GM19467 (cell line): ENCODE results near the gene PMEPA1.

ENCODE experiments used
- ATAC-seq: cut with Tn5 transposase; IDR thresholded peaks from one replicate; pipeline ENCODE4 v1.9.1; 2021; ENCODE audit warnings: mild to moderate bottlenecking, moderate library complexity; ENCODE audit not compliant: unreplicated experiment

PMEPA1 gene

DNA sequence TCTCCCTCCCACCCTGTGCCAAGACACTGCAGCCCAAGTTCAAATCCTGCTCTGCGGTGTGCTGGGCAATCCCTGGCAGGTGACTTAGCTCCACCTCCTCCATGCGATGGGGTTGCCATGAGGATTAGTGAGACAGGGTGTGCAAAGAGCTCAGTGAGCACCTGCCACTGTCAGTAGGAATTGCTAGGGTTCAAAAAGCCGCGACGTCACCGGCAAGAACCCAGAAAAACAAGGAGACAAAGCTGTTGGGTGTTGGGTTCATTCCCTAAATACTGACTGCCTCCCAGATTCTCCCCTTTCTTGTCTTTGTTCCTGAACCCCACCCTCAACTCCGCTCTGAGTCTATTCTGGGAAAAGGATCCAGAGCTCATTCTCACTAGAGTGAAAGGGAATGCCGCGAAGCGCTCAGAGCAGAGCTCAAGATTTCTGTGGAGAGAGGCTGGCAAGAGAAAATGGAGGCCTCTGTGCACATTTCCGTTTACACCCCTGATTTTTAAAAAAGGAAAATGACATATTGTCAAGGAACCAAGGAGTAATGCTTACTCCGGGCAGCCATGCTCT, 13.3 kb downstream of the PMEPA1 start:
- ATAC-seq = no peak

DNA sequence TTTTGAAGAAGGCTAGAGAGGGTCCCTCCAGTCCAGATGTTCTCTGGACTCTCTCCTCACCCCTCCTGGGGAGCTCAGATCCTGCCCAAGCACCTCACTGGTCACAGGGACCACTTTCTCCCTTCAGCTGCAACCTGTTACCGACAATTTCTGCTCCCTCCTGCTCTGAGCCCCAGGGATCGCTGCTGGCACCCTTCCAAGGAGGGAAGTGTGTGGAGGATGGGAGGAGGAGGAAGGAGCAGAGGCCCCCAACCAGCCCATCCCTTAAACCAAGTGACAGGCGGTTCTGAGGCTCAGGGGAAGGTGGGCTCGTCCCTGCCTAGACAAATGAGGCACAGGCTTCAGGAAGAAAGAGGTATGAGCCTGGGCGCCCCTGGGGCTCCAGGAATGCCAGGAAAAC, 13.9 kb downstream of the PMEPA1 start:
- ATAC-seq = no peak

DNA sequence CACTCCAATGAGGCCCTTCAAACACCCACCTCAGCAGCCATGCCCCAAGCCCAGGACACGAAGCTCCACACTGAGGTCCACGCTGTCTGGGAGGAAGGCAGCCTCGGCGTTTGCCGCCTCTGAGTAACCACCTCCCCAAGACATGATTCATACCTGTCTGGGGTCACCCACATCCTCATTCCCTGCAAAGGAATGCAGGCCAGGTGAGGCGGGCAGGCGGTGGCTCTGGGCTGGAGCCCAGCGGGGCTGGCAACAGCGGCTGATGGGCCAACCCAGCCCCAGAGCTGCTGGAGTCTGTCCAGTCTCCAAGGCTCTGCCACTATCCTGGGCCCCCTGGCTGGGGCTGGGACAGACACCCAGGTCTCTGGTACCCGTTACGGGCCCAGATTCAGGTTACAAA, 14.8 kb downstream of the PMEPA1 start:
- no peak for ATAC-seq

DNA sequence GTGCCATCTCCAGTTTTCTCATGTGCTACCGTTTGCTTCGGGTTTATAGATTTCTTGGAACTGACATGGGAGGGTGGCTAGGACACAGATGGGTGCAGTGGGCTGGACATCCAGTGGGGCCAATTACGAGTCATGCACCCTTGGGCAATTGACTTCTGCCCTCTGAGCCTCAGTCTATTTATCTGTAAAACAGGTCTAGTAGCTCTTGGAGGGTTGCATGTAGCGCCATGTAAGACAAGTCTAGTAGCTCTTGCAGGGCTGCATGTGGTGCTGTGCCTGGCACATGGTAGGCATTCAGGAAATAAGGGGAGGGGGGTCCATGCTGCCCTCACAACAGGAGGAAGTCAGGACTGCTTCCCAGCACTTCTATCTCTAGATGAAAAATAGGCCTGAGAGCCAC, 15.3 kb downstream of the PMEPA1 start:
- ATAC-seq = no peak

DNA sequence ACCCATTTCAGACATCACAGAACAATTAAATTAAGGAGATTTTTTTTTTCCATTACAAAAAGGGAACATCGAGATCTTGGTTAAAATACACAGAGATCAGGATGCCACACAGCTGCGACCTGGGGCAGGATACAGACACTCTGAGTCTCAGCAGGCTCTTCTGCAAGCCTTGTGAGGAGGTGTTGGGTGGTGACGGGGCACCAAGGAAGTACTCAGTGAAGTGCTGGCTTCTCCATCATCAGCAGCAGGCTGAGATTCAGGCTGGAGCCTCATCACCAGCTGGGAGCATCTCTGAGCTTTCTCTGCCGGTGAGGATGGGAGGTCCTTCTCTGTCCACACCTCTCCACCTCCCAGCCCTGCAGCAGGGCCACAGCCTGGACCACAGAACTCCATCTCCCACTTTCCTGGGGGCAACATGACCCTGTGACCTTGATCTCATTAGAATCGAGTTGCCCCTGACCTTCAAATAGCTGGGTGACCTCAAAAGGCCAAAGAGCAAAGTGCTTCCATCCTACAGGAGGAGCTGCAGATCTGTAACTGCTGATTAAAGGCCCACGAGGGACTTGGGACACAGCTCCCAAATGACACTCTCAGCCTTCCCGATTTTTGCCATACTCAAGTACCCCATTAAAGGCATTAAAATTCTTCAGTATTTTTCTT, 16.0 kb downstream of the PMEPA1 start:
- no peak for ATAC-seq

DNA sequence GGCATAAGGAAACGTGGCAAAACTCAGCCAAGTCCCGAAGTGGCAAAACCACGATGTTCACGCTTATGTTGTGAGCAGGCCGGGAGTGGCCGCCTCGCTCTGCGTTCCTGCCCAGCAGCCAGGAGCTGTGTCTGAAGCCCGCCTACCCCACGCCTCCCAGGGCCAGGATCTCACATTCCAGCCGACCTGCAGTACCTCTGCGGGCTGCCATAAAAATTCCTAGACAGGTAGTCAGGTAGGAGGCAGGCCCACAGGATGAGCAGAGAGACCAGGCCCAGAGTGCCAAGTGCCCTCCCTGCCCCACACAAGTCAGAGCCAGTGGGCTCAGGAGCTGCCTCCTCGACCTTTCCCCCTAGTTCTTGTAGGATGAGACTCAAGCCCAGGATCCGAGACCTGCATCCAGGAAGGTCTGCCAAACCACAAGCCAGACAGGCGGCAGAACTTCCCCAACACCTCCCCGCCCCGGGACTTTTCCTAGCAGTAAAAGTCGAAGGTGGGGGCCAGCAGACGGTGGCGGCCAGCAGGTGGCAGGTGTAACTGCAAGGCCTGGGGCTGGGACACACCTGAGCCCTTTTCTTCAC, 16.7 kb downstream of the PMEPA1 start:
- no peak for ATAC-seq

DNA sequence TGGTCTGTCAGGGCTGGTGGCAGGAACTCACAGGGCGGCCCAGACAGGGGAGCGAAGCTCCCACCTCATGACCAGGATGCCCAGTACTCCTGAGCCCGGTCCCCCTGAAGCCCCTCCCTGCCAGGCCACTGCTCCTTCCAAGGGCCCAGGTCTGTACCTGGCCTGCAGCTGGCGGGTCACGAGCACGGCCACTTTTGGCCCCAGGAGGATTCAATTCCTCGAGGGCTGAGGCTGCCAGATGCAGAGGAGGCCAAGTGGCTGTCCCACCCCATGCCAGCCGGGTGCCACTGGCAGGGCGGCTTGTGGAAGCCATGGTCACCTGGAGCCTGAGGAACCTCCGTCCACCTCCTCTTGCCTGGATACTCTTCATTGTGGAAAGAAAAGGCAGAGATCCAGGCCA, 17.4 kb downstream of the PMEPA1 start:
- ATAC-seq = no peak

DNA sequence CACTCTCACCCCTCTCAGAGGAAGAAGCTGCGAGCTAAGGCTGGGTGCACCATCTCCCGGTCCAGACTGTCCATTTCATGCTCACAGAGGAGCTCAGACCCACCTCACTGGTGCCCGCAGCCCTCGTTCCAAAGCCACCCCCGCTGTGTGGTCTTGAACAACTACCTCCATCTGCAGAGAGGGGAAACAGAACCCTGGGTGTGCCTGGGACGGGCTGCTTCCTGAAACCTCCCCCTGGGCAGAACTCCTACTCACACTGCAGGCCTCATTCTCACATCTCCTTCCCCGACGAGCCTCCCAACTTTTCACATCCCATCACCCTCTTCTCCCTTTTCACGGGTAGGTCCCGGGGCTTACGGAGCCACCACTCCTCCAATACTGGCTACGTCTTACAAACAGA, 18.1 kb downstream of the PMEPA1 start:
- no peak for ATAC-seq

DNA sequence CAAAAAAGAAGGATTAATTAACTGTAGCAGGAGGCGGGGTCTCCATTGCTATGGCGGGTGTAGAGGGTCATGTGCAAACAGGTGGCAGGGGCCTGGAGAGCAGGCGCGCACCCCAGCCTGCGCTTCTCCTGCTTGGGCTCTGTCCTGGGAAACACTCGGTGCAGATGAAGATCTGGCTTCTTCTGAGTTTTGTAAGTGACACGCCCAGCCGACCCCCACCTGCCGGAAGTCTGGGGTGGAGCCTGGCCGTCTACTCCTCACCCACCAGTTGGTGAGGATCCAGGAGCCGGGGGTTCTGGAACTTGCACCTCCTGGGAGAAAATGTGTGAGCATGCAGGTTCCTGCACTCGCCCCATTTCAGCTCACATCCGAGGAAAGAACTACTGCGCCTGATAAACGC, 19.3 kb downstream of the PMEPA1 start:
- no peak for ATAC-seq

DNA sequence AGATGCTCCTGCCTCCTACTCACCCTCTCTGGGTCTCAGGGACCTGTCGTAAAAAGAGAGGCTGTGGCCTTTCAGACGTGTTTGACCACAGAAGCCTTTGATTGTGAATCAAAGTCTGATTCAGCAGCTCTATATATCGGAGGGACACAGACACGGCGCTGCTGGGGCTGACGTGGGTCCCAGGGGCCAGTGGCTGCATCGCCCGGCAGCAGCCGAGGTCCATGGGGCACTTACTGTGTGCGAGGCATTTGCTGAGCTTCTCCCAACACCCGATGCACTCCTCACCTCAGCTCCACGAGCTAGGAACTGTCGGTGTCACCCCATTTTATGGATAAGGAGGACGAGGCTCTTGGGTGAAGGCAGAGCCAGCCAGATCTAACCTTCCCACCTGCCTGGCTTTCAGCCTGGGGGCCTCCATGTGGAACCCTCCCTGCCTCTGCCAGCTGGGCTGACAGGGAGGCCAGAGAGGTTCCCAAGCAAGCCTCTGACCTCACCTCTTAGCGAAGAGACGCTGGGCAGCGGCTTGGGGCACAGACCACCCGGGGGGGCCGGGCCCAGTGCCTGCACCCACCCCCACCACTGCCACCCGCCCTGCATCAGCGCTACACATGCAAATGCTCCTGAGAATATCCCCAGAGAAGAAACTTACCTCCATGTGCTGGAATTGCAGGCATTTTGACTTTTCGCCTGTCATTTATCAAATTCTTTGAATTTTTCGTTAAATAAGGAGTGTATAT, 19.9 kb downstream of the PMEPA1 start:
- ATAC-seq = no peak

DNA sequence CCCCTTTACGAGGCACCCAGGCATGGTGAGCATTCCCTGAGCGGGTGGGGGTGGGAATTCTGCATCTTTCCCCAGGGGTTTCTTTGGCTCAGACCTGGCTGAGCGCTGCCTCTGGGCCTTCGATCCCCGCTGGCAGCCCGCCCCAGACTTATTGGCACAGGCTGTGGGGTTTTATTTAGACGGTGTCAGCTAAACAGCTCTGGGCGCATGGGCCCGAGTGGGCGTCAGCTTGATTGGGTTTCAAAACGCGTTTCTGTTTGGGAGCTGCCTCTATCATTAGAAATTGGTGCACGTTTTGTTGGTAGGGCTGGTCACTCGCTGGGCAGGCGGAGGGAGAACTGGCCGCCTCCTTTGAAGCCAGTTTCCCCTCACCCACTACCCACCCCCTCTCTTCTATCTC, 21.0 kb downstream of the PMEPA1 start:
- no peak for ATAC-seq

DNA sequence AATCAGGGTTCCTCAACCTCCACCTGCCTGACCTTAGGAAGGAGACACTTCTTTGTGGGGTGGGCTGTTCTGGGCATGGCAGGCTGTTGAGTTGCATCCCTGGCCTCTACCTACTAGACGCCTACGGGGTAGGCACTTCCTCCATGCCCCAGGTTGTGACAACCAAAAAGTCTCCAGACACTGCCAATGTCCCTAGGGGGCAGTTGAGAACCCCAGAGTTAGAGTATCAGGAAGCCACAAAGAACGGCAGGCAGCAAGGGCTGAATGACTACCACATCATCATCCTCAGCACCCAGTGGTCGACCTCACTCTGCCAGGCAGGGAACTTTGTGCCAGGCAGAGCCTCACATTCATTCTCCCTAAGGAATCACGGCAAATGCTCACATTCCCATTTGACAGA, 21.5 kb downstream of the PMEPA1 start:
- no peak for ATAC-seq

DNA sequence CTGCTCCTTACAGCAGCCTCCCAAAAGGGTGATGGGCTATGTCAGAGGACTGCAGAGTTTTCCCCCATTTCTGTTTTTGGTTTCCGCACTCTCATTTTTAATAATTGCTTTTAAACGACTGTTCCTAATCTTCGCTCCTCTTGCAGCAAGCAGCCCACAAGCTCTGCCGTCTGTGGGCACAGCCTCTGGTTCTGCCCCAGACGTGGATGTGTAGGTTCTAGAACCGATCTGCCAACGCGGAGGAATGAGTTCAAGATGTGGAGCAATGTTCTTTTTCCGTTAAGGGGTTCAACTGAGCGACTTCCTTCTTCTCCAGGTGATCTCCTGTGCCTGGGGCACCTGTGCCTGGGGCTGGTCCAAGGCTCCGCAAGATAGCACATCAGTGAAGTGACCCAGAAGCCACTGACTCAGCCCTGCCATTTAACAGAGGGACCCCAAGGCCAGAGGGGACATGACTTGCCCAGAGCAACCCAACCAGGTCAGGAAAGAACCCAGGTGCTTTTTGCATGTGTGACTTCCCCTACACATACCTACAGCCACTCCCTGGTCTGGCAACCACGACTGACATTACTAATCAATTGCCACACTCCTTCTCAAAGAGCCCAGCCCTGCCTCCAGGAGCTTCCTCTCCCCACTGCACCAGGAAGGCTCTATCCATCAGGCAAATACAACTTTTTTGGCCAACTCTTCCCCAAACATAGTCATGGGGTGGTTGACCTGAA, 22.7 kb downstream of the PMEPA1 start:
- ATAC-seq = no peak

DNA sequence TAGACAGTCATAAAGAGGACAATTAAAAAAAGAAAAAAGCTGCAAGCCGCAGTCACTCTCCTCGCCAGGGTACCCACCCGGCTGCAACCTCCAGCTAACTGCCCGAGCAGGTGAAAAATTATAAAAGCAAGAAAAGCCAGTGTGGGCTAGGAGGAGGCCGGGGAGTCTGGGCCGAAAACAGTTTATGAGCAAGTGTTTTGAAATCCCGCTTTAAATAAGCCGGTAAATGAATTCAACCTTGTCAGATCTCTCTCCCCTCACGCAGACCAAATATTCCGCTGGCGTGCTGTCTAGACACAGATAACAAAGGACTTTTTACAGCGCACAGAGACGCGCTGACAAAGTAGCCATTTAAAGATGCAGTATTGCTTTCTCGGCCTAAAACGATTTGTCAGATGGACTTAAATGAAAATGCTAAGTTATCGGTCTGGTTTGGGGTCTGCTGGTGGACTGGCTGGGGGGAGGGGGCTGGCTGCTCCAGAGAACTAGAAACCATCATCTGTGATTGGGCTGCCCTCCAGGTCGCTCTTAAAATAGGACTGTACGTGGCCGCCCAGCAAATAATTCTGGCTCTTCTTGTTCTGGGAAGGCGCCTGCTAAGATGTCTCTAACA, 24.6 kb downstream of the PMEPA1 start:
- no peak for ATAC-seq

DNA sequence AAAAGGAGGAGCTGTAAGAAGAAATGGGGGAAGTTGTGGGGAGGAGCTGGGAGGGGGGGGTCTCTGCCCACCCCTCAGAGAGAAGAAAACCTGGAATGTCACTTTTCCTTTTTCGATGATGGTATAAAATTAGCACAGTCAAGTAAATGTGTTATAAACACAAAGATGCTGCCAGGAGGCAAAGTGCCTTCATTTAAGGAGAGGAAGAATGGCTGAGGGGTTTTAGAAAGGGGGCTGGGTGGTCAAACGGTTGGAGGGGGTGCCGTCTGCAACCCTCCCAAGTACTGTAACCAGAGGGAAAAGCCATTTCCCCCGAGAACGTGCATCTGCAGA, 25.0 kb downstream of the PMEPA1 start:
- no peak for ATAC-seq

DNA sequence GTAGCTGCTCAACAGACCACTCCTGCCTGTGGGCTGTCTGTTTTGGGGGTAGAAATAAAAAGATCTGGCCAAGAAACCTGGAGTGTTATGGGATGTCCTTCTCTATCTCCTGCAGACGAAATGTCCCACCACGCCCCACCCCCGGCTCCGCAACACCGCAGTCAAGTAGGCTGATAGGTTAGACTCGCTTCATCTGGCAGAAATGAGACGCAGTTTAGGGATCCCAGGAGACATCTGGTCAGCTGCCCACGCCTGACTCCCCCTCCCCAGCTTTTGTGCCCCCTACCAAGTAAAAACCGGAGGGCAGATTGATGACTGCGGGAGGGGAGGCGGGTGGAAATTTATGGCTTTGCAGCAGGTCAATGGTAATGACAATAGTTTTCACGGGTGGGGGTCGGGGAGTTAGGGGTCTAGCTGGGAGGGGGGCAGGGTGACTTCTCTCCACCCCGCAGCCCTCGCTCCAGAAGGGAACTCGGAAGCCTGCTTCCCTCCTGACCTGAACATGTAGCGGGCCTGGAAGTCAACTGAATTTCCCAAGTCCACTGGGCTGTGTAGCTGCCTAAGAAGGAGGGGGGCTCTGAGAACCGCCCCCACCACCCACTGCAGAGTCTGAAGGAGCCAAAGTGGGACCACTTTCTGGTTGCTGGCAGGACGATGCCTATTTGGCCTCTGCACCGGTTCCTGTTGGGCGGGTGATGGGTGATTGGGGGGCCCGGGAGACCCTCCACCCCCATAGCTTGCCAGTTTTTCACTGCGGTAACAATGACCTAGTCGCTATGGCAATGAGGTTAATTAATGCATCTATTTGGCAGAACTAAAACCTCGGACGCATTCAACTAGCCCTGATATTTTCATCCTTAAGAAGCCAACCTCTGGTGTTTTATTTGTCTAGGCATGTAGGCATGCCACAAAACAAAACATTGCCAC, 25.7 kb downstream of the PMEPA1 start:
- no peak for ATAC-seq

DNA sequence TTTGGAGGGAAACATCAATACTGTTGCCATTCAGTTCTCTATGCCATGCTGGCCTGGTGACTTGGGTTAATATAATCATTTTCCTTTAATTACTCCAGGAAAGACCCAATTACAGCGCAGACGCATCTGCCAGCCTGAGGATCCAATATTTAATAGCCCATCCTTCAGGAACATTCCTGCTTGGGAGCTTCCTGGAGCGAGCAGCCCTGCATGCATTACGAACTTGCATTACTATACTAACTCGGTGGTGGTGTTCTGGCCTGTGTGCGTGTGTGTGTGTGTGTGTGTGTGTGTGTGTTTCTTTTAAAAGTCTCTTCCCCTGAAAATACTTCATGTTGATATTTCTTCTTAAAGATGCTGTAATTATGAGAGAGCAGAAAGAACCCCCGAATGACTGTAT, 26.5 kb downstream of the PMEPA1 start:
- ATAC-seq = no peak

DNA sequence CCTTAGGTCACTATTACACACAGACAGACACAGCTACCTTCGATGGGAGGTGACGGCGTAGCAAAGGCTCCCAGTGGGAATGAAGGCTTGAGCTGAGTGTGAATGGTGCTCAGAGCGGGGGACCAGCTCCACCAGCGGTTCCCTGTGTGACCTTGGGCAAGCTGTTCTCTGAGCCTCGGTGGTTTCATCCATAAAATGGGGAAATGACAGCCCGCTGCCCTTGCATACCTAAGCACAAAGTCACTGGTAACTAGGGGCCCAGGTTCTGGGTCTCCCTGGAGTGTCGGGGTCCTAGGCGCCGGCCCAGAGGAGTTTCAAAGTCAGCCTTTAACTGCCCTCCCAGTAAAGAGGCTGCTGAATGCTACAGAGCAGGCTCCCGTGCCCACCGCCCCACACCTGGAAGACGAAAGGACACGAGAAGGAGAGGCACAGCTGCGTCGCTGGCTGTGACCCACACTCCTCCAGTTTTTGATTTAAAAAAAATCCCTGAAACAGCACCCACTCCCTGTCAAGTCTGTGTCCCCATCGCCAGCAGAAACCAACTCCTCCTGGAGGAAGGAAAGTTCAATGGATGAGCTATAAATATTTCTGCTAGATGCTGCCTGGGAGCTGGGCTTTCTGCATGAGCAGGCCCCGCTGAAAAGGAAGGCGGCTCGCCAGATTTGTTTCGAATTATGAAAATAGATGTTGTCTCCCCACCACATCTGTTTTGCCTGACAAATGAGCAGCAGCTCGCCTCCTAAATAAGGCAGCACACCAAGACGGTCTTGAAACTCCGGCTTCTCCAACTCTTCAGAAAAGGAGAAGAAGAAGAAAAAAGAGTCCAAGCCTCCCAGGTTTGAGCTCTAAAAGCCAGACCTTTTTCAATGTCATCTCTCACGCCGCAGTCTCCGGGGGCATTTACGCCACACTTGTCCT, 27.4 kb downstream of the PMEPA1 start:
- no peak for ATAC-seq
